ENCODE data around the gene APAF1. TPM values are rescaled to one million over a fixed set of nuclear protein-coding genes. Genes with fewer than 3 reads are reported as not detected.

Gene APAF1
- total and polyA plus RNA-seq, 2 of the 13 experiments (the other 11 are each of a cell fraction or from before 2014, with no cell fraction given) = 6.0 to 13.0 TPM

DNA sequence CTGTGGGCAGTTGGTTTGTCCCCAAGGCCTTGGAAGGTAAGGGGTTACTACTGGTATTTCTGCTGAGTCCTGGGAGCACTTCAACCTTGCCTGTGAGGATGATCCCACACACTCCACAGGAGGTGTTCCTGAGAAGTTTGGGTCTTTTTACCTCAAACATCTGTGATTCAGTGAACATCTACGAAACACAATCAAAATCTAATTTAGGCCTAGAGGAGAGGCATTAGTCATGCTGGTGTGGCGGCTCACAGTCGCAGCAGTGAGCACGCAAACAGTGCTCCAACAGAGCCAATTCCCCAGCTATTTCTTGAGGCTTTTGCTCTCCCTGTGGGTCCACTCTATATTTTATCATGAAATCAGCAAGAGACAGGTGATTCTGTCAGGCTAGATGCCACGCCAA lies 107.6 kb downstream of the APAF1 start:
- no peak for FAIRE-seq
- H3K4me2 ChIP-seq (ENCODE audit: low read depth, low read length) = no peak overlapping the region
- no peaks in the 10 kb centered on the region for H4K20me1 ChIP-seq (ENCODE audit: insufficient read depth, low read length)
- no peak overlapping the region for H3K9ac ChIP-seq (ENCODE audit: insufficient read depth, low read depth, low read length)
- no peaks in the 10 kb centered on the region for H3K9me3 ChIP-seq (ENCODE audit: low read length)
- no peak overlapping the region for H2AFZ ChIP-seq (ENCODE audit: low read length)
- H3K27me3 ChIP-seq (ENCODE audit: control insufficient read depth in 1 of 2, insufficient read depth in 2 of 2, low read length in 2 of 2) = peaks cover 4 to 37% of the 10 kb centered on the region in 2 experiments
- DNase-seq (ENCODE audit: low spot score) = no peak
- H3K4me3 ChIP-seq (replicated peaks in 1 of 3; ENCODE audit: insufficient read depth in 1 of 3, low read depth in 2 of 3, low read length in 3 of 3) = no peak overlapping the region
- intact Hi-C loops (cut with micrococcal nuclease; ENCODE audit: unreplicated experiment) = no loop called here
- TF ChIP-seq ZNF83 (CRISPR knock-in tag; IDR thresholded peaks at IDR 0.05; ENCODE audit: borderline replicate concordance) (no peak), ZNF569 (CRISPR knock-in tag; IDR thresholded peaks at IDR 0.05; ENCODE audit: borderline replicate concordance) (no peak), ZNF121 (CRISPR knock-in tag; IDR thresholded peaks at IDR 0.05) (no peak)
- TF ChIP-seq, protein P1, sequence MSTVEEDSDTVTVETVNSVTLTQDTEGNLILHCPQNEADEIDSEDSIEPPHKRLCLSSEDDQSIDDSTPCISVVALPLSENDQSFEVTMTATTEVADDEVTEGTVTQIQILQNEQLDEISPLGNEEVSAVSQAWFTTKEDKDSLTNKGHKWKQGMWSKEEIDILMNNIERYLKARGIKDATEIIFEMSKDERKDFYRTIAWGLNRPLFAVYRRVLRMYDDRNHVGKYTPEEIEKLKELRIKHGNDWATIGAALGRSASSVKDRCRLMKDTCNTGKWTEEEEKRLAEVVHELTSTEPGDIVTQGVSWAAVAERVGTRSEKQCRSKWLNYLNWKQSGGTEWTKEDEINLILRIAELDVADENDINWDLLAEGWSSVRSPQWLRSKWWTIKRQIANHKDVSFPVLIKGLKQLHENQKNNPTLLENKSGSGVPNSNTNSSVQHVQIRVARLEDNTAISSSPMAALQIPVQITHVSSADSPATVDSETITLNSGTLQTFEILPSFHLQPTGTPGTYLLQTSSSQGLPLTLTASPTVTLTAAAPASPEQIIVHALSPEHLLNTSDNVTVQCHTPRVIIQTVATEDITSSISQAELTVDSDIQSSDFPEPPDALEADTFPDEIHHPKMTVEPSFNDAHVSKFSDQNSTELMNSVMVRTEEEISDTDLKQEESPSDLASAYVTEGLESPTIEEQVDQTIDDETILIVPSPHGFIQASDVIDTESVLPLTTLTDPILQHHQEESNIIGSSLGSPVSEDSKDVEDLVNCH (CRISPR knock-in tag; IDR thresholded peaks at IDR 0.05) = no peak
- peaks cover 12% of the 10 kb centered on the region for H3K4me1 ChIP-seq (ENCODE audit: insufficient read depth, low read length)
- no peak for ATAC-seq
- 41% methylated on average over 5 of the region's 5 CpGs for WGBS (ENCODE audit: low lambda C conversion rate)
- BruUV-seq (replicated peaks) = no TSS peak
- in situ Hi-C loops (cut with HindIII; ENCODE audit: extremely low pct_ligation_motif_present, low pct_unique_long_range_greater_than_20kb) = no loop called here
- ChIA-PET POLR2A (no interaction called here), CTCF (ENCODE audit: low intra/inter-chr PET ratio, low total read pairs) (no interaction called here)
- H3K27ac ChIP-seq (ENCODE audit: extremely low read length, insufficient read depth, low read length) = no peak overlapping the region
- H3K79me2 ChIP-seq (ENCODE audit: insufficient read depth, low read length) = no peaks in the 10 kb centered on the region
- no peaks in the 10 kb centered on the region for H3K36me3 ChIP-seq (replicated peaks in 1 of 2; ENCODE audit: control insufficient read depth in 1 of 2, insufficient read depth in 2 of 2, low read length in 2 of 2)

DNA sequence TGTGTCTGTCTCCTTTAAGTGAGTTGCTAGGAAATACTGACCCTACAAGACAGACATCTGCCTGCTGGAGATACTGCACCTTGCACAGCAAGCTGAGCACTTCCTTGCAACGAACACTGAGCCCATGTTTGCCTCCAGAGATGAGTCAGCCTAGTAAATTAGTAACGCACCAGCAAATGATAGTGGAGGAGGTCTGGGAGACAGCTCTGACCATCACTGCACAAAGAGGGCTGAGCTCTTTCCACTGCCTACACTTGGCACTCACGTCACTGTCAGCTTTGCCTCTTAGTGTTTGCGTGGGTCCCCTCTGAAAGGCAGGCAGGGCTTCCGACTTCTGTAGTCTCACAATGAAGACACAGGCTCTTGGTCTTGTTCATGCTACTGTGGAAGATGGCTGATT lies 109.0 kb downstream of the APAF1 start:
- DNase-seq (ENCODE audit: low spot score) = peak; percentile 67
- H3K36me3 ChIP-seq (replicated peaks in 1 of 2; ENCODE audit: control insufficient read depth in 1 of 2, insufficient read depth in 2 of 2, low read length in 2 of 2) = no peaks in the 10 kb centered on the region
- H3K9ac ChIP-seq (ENCODE audit: insufficient read depth, low read depth, low read length) = no peak overlapping the region
- POLR2A ChIA-PET = no interaction called here
- H3K27me3 ChIP-seq (ENCODE audit: control insufficient read depth in 1 of 2, insufficient read depth in 2 of 2, low read length in 2 of 2) = peaks cover 3 to 32% of the 10 kb centered on the region in 2 experiments
- CTCF ChIA-PET (ENCODE audit: low intra/inter-chr PET ratio, low total read pairs) = no interaction called here
- H3K79me2 ChIP-seq (ENCODE audit: insufficient read depth, low read length) = no peaks in the 10 kb centered on the region
- peak overlapping the region; percentile 15; the same call in 1 of the 2 replicates for H3K4me2 ChIP-seq (ENCODE audit: low read depth, low read length)
- no peaks in the 10 kb centered on the region for H4K20me1 ChIP-seq (ENCODE audit: insufficient read depth, low read length)
- BruUV-seq (replicated peaks) = no TSS peak
- in situ Hi-C loops (cut with HindIII; ENCODE audit: extremely low pct_ligation_motif_present, low pct_unique_long_range_greater_than_20kb) (no loop called here), intact Hi-C loops (cut with micrococcal nuclease; ENCODE audit: unreplicated experiment) (no loop called here)
- no peak overlapping the region for H3K4me3 ChIP-seq (replicated peaks in 1 of 3; ENCODE audit: insufficient read depth in 1 of 3, low read depth in 2 of 3, low read length in 3 of 3)
- peaks cover 12% of the 10 kb centered on the region for H3K4me1 ChIP-seq (ENCODE audit: insufficient read depth, low read length)
- H3K27ac ChIP-seq (ENCODE audit: extremely low read length, insufficient read depth, low read length) = no peak overlapping the region
- 0% methylated on average over 4 of the region's 5 CpGs for WGBS (ENCODE audit: low lambda C conversion rate)
- H3K9me3 ChIP-seq (ENCODE audit: low read length) = no peaks in the 10 kb centered on the region
- peak; percentile 99 for ATAC-seq
- no peak overlapping the region for H2AFZ ChIP-seq (ENCODE audit: low read length)
- peak; percentile 94 for FAIRE-seq
- TF ChIP-seq ZNF589 (CRISPR knock-in tag; conservative IDR thresholded peaks at IDR 0.05) (no peak), TBX3 (IDR thresholded peaks at IDR 0.05; ENCODE audit: borderline replicate concordance) (no peak), FOSL2 (CRISPR knock-in tag; IDR thresholded peaks at IDR 0.05) (peak; percentile 95), ZNF331 (CRISPR knock-in tag; IDR thresholded peaks at IDR 0.05) (peak; percentile 74; the same call in 1 of the 2 replicates), SAP130 (CRISPR knock-in tag; IDR thresholded peaks at IDR 0.05; ENCODE audit: low read depth) (peak; percentile 15; the same call in 1 of the 2 replicates), ETV5 (CRISPR knock-in tag; IDR thresholded peaks at IDR 0.05; ENCODE audit: borderline replicate concordance) (peak; percentile 13; the same call in 1 of the 2 replicates), ZNF644 (CRISPR knock-in tag; IDR thresholded peaks at IDR 0.05; ENCODE audit: low read depth) (no peak), ZNF7 (CRISPR knock-in tag; IDR thresholded peaks at IDR 0.05) (0 out of 2 replicates have a peak, but pooled peaks have one; percentile 7), ZNF350 (CRISPR knock-in tag; IDR thresholded peaks at IDR 0.05; ENCODE audit: borderline replicate concordance, low read depth) (no peak), JUND (CRISPR knock-in tag; IDR thresholded peaks at IDR 0.05) (peak; percentile 87), ZFYVE20 (CRISPR knock-in tag; IDR thresholded peaks at IDR 0.05; ENCODE audit: borderline replicate concordance, low read depth) (no peak), ZBTB38 (CRISPR knock-in tag; IDR thresholded peaks at IDR 0.05) (no peak)
- TF ChIP-seq, protein P2, sequence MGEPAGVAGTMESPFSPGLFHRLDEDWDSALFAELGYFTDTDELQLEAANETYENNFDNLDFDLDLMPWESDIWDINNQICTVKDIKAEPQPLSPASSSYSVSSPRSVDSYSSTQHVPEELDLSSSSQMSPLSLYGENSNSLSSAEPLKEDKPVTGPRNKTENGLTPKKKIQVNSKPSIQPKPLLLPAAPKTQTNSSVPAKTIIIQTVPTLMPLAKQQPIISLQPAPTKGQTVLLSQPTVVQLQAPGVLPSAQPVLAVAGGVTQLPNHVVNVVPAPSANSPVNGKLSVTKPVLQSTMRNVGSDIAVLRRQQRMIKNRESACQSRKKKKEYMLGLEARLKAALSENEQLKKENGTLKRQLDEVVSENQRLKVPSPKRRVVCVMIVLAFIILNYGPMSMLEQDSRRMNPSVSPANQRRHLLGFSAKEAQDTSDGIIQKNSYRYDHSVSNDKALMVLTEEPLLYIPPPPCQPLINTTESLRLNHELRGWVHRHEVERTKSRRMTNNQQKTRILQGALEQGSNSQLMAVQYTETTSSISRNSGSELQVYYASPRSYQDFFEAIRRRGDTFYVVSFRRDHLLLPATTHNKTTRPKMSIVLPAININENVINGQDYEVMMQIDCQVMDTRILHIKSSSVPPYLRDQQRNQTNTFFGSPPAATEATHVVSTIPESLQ (CRISPR knock-in tag; conservative IDR thresholded peaks at IDR 0.05) = no peak
